GM12878 (cell line): ENCODE measurements around the gene PRSS27. TPM values are rescaled to one million over a fixed set of nuclear protein-coding genes. Genes with fewer than 3 reads are reported as not detected.

ENCODE experiments used
- BHLHE40 ChIP-seq, 2 experiments: fragments of 450-650 bp in 1 of 2; IDR thresholded peaks; 2 replicates each; pipeline ENCODE4 v1.6.1; 2011 to 2017; ENCODE audit warnings: low read depth in 2 of 2, borderline replicate concordance in 1 of 2, improper control_type of control experiment in 1 of 2, low read length in 1 of 2, mild to moderate bottlenecking in 1 of 2
- BRCA1 ChIP-seq: IDR thresholded peaks from 2 replicates; pipeline ENCODE4 v1.6.1; 2011; ENCODE audit warnings: low read depth, low read length, improper control_type of control experiment
- CBX3 ChIP-seq: fragments of 200-600 bp; sonication (generic); IDR thresholded peaks from 2 replicates; pipeline ENCODE4 v1.6.1; 2016; ENCODE audit warnings: low read depth, borderline replicate concordance
- CHD1 ChIP-seq: IDR thresholded peaks from 2 replicates; pipeline ENCODE4 v1.6.1; 2012; ENCODE audit warnings: low read depth, low read length, improper control_type of control experiment
- CREB1 ChIP-seq: IDR thresholded peaks from 2 replicates; pipeline ENCODE4 v1.6.1; 2012; ENCODE audit warnings: low read depth, mild to moderate bottlenecking, inconsistent platforms
- CREM ChIP-seq: IDR thresholded peaks from 2 replicates; pipeline ENCODE4 v1.6.1; 2014; ENCODE audit warnings: antibody characterized with exemption, low read depth
- EGR1 ChIP-seq, 2 experiments: IDR thresholded peaks; 1 replicate in 1 of 2; 2 replicates in 1 of 2; pipeline ENCODE4 v1.6.1; 2011 to 2012; ENCODE audit warnings: low read depth in 2 of 2, low read length in 2 of 2, borderline replicate concordance in 1 of 2, mild to moderate bottlenecking in 1 of 2, moderate library complexity in 1 of 2
- IKZF1 ChIP-seq: fragments of 450-650 bp; conservative IDR thresholded peaks from 2 replicates; pipeline ENCODE4 v1.6.1; 2017; ENCODE audit warnings: antibody characterized with exemption, mild to moderate bottlenecking
- JUND ChIP-seq: IDR thresholded peaks from 2 replicates; pipeline ENCODE4 v1.6.1; 2012; ENCODE audit warnings: low read depth, mild to moderate bottlenecking, low read length, improper control_type of control experiment, moderate library complexity
- KDM1A ChIP-seq: fragments of 200-600 bp; sonication (generic); IDR thresholded peaks from 2 replicates; pipeline ENCODE4 v1.6.1; 2016; ENCODE audit warnings: borderline replicate concordance
- NFXL1 ChIP-seq: fragments of 450-650 bp; IDR thresholded peaks from 2 replicates; pipeline ENCODE4 v1.6.1; 2017; ENCODE audit warnings: antibody characterized with exemption, mild to moderate bottlenecking, borderline replicate concordance
- NR2C2 ChIP-seq: IDR thresholded peaks from 2 replicates; pipeline ENCODE4 v1.6.1; 2011; ENCODE audit warnings: borderline replicate concordance, low read depth; ENCODE audit not compliant: control insufficient read depth, insufficient read length
- RAD51 ChIP-seq: fragments of 450-650 bp; IDR thresholded peaks from 2 replicates; pipeline ENCODE4 v1.6.1; 2016; ENCODE audit warnings: moderate library complexity, mild to moderate bottlenecking, inconsistent platforms
- SUZ12 ChIP-seq: fragments of 200-600 bp; sonication (generic); IDR thresholded peaks from one replicate; pipeline ENCODE4 v1.6.1; 2018; ENCODE audit warnings: antibody characterized with exemption, mild to moderate bottlenecking; ENCODE audit not compliant: unreplicated experiment
- TAF1 ChIP-seq: IDR thresholded peaks from 2 replicates; pipeline ENCODE4 v1.6.1; 2011; ENCODE audit warnings: mild to moderate bottlenecking, low read depth, low read length, borderline replicate concordance
- polyA plus RNA-seq, 11 experiments: library from polyadenylated mRNA; depleted of rRNA in 4 of 11; unstranded in 6 of 11; stranded (reverse) in 5 of 11; fragments of >200 nt; fragmentation: Nextera tagmentation in 4 of 11; fragmentation: Illumina TruSeq in 1 of 11; extraction: Ambion mirVana in 4 of 11; extraction: Trizol in 1 of 11; gene quantifications; 1 replicate in 1 of 11; 2 replicates in 10 of 11; pipeline versions ENCODE4 v1.2.1 to v1.2.3, GENCODE V29; 2011 to 2016; ENCODE audit warnings: inconsistent platforms in 2 of 11, missing spikeins in 2 of 11, low read depth in 1 of 11
- total RNA-seq, 4 experiments: library from RNA; depleted of rRNA in 3 of 4; stranded (reverse); fragments of >200 nt in 3 of 4; fragmentation: Illumina TruSeq in 1 of 4; extraction: Trizol in 1 of 4; gene quantifications; 2 replicates each; pipeline versions ENCODE4 v1.2.1 to v1.2.3, GENCODE V29; 2013 to 2021
- TF ChIP-seq, protein P1 (sequence below): fragments of 450-650 bp; IDR thresholded peaks from 2 replicates; pipeline ENCODE4 v1.6.1; 2016; ENCODE audit warnings: mild to moderate bottlenecking, moderate library complexity, borderline replicate concordance
- TF ChIP-seq, protein P2 (sequence below): fragments of 450-650 bp; formaldehyde crosslinking; IDR thresholded peaks from 2 replicates; pipeline ENCODE4 v1.4.0; 2022; ENCODE audit warnings: mild to moderate bottlenecking, moderate library complexity
- TF ChIP-seq, protein P3 (sequence below): IDR thresholded peaks from 2 replicates; pipeline ENCODE4 v1.6.1; 2011; ENCODE audit warnings: borderline replicate concordance, low read depth, mild to moderate bottlenecking, moderate library complexity, low read length; ENCODE audit not compliant: insufficient read depth, poor library complexity, severe bottlenecking
- TF ChIP-seq, protein P4 (sequence below): IDR thresholded peaks from 2 replicates; pipeline ENCODE4 v1.6.1; 2011; ENCODE audit warnings: low read depth, mild to moderate bottlenecking, low read length, moderate library complexity, borderline replicate concordance; ENCODE audit errors: extremely low read depth

Gene PRSS27
- total and polyA plus RNA-seq, 10 of the 15 experiments (the other 5 are each of a cell fraction or from before 2014, with no cell fraction given) = 0.18 to 1.8 (median 0.51) TPM; not detected in 2

DNA sequence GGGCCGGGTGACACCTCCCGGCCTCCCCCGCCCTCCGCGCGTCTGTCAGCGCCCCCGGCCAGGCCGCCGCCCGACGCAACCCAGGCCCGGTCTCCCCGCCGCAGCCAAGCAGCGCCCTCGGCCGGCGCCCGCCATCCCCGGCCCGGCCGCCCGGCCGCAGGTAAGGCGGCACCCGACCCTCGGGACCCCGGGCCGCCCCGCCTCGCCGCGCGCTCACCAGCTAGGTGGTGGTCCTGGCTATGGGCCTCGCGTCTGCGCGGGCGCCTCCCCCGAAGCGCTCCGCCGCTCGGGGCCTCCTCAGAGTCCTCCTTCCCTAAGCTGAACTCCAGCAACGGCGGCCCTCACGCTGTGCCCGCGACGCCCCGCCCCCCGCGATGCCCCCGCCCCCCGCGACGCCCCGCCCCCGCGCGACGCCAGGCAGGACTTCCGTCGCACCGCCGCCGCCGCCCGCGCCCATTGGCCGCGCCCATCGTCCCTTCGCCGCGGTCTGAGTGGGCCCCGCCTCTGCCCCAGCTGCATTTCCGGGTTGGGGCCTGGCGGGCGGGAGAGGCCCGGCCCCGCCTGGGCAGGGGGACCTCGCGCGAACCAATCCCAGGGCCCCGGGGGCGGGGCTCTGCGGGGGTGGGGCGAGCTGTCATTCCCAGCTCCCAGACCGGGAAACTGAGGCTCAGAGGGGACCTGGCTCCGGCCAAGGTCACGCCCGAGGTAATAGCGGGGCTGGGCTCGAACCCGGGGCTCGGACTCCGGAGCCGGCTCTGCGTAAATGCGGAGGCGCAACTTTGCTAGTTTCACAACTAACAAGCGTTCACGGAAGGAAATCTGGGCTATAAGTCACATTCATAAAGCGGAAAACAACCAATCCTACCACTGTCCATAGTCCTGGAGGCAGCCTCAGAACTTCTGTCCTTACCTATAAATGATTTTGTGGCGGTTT lies 46.7 kb downstream of the PRSS27 start (continued):
- no peak for TF ChIP-seq JUND
- no peak for TF ChIP-seq RAD51
- TF ChIP-seq EGR1 (IDR thresholded peaks at IDR 0.05; ENCODE audit: borderline replicate concordance in 1 of 2, low read depth in 2 of 2, low read length in 2 of 2) = peak in 1 of 2 experiments; percentile 77; a peak in 2 of 3 replicates
- no peak for TF ChIP-seq CHD1
- TF ChIP-seq BHLHE40 (IDR thresholded peaks at IDR 0.05; ENCODE audit: borderline replicate concordance in 1 of 2, low read depth in 2 of 2, low read length in 1 of 2) = peak in 1 of 2 experiments; percentile 60; a peak in 1 of 4 replicates
- TF ChIP-seq KDM1A = no peak
- TF ChIP-seq SUZ12 = no peak
- TF ChIP-seq, protein P1, sequence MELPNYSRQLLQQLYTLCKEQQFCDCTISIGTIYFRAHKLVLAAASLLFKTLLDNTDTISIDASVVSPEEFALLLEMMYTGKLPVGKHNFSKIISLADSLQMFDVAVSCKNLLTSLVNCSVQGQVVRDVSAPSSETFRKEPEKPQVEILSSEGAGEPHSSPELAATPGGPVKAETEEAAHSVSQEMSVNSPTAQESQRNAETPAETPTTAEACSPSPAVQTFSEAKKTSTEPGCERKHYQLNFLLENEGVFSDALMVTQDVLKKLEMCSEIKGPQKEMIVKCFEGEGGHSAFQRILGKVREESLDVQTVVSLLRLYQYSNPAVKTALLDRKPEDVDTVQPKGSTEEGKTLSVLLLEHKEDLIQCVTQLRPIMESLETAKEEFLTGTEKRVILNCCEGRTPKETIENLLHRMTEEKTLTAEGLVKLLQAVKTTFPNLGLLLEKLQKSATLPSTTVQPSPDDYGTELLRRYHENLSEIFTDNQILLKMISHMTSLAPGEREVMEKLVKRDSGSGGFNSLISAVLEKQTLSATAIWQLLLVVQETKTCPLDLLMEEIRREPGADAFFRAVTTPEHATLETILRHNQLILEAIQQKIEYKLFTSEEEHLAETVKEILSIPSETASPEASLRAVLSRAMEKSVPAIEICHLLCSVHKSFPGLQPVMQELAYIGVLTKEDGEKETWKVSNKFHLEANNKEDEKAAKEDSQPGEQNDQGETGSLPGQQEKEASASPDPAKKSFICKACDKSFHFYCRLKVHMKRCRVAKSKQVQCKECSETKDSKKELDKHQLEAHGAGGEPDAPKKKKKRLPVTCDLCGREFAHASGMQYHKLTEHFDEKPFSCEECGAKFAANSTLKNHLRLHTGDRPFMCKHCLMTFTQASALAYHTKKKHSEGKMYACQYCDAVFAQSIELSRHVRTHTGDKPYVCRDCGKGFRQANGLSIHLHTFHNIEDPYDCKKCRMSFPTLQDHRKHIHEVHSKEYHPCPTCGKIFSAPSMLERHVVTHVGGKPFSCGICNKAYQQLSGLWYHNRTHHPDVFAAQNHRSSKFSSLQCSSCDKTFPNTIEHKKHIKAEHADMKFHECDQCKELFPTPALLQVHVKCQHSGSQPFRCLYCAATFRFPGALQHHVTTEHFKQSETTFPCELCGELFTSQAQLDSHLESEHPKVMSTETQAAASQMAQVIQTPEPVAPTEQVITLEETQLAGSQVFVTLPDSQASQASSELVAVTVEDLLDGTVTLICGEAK = peak; percentile 20; the same call in 1 of the 2 replicates
- TF ChIP-seq CREM = peak; percentile 40; the same call in 1 of the 2 replicates
- TF ChIP-seq CREB1 = no peak; the same call in 1 of the 2 replicates
- peak; percentile 55; the same call in 1 of the 2 replicates for TF ChIP-seq TAF1
- no peak for TF ChIP-seq NFXL1
- TF ChIP-seq CBX3 = no peak
- no peak for TF ChIP-seq BRCA1
- TF ChIP-seq, protein P2, sequence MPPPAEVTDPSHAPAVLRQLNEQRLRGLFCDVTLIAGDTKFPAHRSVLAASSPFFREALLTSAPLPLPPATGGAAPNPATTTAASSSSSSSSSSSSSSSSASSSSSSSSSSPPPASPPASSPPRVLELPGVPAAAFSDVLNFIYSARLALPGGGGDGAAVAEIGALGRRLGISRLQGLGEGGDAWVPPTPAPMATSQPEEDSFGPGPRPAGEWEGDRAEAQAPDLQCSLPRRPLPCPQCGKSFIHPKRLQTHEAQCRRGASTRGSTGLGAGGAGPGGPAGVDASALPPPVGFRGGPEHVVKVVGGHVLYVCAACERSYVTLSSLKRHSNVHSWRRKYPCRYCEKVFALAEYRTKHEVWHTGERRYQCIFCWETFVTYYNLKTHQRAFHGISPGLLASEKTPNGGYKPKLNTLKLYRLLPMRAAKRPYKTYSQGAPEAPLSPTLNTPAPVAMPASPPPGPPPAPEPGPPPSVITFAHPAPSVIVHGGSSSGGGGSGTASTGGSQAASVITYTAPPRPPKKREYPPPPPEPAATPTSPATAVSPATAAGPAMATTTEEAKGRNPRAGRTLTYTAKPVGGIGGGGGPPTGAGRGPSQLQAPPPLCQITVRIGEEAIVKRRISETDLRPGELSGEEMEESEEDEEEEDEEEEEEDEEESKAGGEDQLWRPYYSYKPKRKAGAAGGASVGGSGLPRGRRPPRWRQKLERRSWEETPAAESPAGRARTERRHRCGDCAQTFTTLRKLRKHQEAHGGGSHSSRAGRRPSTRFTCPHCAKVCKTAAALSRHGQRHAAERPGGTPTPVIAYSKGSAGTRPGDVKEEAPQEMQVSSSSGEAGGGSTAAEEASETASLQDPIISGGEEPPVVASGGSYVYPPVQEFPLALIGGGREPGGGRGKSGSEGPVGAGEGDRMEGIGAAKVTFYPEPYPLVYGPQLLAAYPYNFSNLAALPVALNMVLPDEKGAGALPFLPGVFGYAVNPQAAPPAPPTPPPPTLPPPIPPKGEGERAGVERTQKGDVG = no peak
- TF ChIP-seq, protein P3, sequence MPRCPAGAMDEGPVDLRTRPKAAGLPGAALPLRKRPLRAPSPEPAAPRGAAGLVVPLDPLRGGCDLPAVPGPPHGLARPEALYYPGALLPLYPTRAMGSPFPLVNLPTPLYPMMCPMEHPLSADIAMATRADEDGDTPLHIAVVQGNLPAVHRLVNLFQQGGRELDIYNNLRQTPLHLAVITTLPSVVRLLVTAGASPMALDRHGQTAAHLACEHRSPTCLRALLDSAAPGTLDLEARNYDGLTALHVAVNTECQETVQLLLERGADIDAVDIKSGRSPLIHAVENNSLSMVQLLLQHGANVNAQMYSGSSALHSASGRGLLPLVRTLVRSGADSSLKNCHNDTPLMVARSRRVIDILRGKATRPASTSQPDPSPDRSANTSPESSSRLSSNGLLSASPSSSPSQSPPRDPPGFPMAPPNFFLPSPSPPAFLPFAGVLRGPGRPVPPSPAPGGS = no peak
- no peak for TF ChIP-seq NR2C2
- TF ChIP-seq IKZF1 = peak; percentile 72
- TF ChIP-seq, protein P4, sequence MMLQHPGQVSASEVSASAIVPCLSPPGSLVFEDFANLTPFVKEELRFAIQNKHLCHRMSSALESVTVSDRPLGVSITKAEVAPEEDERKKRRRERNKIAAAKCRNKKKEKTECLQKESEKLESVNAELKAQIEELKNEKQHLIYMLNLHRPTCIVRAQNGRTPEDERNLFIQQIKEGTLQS = no peak
